ENCODE data around the gene TMEM143.
"Not testable (repeated sequence)": the region's sequence is repeated elsewhere in the genome, so short reads cannot be mapped to it uniquely, and the experiment has no call there.

TMEM143 gene

GRCh38 chr19:48315712-48316111 is 48.0 kb downstream of the TMEM143 start:
- H3K36me3 ChIP-seq (ENCODE audit: insufficient read depth, insufficient read length, low read length), result no peaks in the 10 kb centered on the region
- TF ChIP-seq ZNF274 (IDR thresholded peaks at IDR 0.05; ENCODE audit: low read depth, low read length) (no peak), YY1 (IDR thresholded peaks at IDR 0.05; ENCODE audit: insufficient read depth, insufficient read length) (no peak), SUZ12 (IDR thresholded peaks at IDR 0.05; ENCODE audit: extremely low read depth, insufficient read depth, insufficient read length) (no peak)
- H3K4me1 ChIP-seq (ENCODE audit: insufficient read depth, insufficient read length), result peaks cover 4% of the 10 kb centered on the region
- no peak overlapping the region for H3K4me3 ChIP-seq (ENCODE audit: insufficient read length, low read depth)
- no peaks in the 10 kb centered on the region for H3K27me3 ChIP-seq (ENCODE audit: insufficient read depth, insufficient read length)
- DNase-seq (ENCODE audit: low read depth, low spot score), result no peak
- no peaks in the 10 kb centered on the region for H3K9me3 ChIP-seq (ENCODE audit: insufficient read depth, low read length)
- no peak overlapping the region for H3K9ac ChIP-seq (ENCODE audit: insufficient read length, low read depth)

DNA sequence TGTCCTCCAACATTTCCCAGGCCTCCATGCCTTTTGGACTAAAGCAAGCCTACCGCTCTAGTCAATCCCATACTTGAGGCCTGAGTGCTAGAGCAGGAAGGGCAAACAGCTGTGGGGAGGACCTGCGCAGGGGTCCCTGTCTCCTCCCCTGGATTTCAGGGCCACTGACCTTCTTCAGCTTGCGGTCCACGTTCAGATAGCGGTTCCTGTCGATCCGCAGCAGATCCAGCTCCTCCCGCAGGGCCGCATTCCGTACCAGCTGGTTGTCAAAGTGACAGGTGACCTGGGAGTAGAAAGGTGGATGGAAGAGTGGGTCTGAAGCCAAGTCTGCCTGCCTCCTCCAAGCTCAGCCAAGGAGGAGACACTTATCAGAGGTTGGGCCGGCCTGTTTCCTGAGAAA is 52.4 kb downstream of the TMEM143 start:
- DNase-seq (ENCODE audit: low read depth, low spot score), result no peak
- Histone ChIP-seq H3K36me3 (ENCODE audit: insufficient read depth, insufficient read length, low read length) (no peaks in the 10 kb centered on the region), H3K27me3 (ENCODE audit: insufficient read depth, insufficient read length) (no peaks in the 10 kb centered on the region), H3K4me1 (ENCODE audit: insufficient read depth, insufficient read length) (peaks cover 7% of the 10 kb centered on the region), H3K9me3 (ENCODE audit: insufficient read depth, low read length) (no peaks in the 10 kb centered on the region), H3K4me3 (ENCODE audit: insufficient read length, low read depth) (no peak overlapping the region), H3K9ac (ENCODE audit: insufficient read length, low read depth) (no peak overlapping the region)
- TF ChIP-seq YY1 (IDR thresholded peaks at IDR 0.05; ENCODE audit: insufficient read depth, insufficient read length) (no peak), SUZ12 (IDR thresholded peaks at IDR 0.05; ENCODE audit: extremely low read depth, insufficient read depth, insufficient read length) (no peak), ZNF274 (IDR thresholded peaks at IDR 0.05; ENCODE audit: low read depth, low read length) (no peak)

DNA sequence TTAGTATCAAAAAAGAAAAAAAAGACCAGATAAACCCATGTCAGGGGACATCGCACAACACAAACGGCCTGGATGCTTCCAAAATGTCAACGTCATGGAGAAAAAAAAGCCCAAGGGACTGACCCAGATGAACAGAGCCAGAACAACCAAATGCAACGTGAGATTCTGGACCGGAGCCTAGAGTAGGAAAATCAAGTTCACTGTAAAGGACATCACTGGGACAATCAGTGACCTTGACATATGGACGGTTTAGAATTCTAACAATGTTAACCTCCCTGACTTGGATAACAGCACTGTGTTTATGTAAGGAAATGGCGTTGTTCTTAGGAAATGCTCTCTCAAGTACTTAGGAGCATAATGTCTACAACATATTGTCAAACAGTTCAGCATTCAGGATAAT is 53.5 kb downstream of the TMEM143 start:
- TF ChIP-seq ZNF274 (IDR thresholded peaks at IDR 0.05; ENCODE audit: low read depth, low read length) (no peak), YY1 (IDR thresholded peaks at IDR 0.05; ENCODE audit: insufficient read depth, insufficient read length) (no peak), SUZ12 (IDR thresholded peaks at IDR 0.05; ENCODE audit: extremely low read depth, insufficient read depth, insufficient read length) (no peak)
- no peak for DNase-seq (ENCODE audit: low read depth, low spot score)
- Histone ChIP-seq H3K9ac (ENCODE audit: insufficient read length, low read depth) (no peak overlapping the region), H3K4me3 (ENCODE audit: insufficient read length, low read depth) (no peak overlapping the region), H3K36me3 (ENCODE audit: insufficient read depth, insufficient read length, low read length) (no peaks in the 10 kb centered on the region), H3K27me3 (ENCODE audit: insufficient read depth, insufficient read length) (no peaks in the 10 kb centered on the region), H3K9me3 (ENCODE audit: insufficient read depth, low read length) (no peaks in the 10 kb centered on the region), H3K4me1 (ENCODE audit: insufficient read depth, insufficient read length) (peaks cover 7% of the 10 kb centered on the region)

GRCh38 chr19:48309731-48310130 is 54.0 kb downstream of the TMEM143 start:
- H3K4me1 ChIP-seq (ENCODE audit: insufficient read depth, insufficient read length); H3K27me3 ChIP-seq (ENCODE audit: insufficient read depth, insufficient read length); H3K9me3 ChIP-seq (ENCODE audit: insufficient read depth, low read length); H3K9ac ChIP-seq (ENCODE audit: insufficient read length, low read depth); H3K4me3 ChIP-seq (ENCODE audit: insufficient read length, low read depth); H3K36me3 ChIP-seq (ENCODE audit: insufficient read depth, insufficient read length, low read length); DNase-seq (ENCODE audit: low read depth, low spot score): not testable (repeated sequence)

DNA sequence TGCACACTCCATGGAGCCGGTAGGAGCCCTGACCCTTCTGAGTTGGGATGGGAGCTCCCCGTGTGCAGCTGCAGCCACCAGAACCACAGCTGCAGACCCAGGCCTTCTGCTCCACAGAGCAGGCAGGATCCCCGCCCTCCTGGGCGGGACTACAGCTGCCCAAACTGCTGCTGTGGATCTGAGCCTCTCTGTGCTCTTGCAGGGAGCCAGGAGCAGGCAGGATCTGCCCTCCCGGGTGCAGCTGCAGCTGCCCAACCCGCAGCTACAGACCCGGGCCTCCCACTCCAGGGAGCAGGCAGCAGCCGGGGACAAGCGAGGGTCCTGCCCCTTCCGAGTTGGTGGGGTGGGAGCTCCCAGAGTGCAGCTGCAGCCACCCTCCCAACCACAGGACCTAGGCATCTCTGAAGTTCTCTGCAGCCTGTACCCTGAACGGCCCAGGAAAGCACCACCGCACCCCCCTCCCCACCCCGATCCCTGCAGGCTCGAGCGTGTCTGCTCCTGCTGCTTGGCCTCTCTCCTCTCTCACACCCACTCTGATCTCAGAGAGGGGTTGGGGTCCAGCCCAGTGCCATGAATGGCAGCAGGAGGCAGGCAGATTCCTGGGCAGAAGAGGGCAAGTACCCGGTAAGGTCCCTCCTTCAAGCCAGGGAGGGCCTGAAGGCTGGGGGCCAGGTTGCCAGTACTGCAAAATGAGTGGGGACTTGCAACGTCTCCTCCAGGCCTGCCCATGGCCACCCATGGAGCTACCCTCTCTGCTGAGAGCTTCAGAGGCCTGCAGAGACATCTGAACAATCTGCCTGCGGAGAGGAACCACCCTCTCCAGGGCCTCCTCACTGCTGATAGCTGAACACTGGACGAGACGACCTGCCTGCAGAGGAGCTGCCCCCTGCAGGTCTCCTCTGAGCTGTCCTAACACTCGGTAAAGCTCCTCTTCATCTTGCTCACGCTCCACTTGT is 54.8 kb downstream of the TMEM143 start:
- no peak for DNase-seq (ENCODE audit: low read depth, low spot score)
- H3K9me3 ChIP-seq (ENCODE audit: insufficient read depth, low read length), result no peaks in the 10 kb centered on the region
- no peak overlapping the region for H3K4me3 ChIP-seq (ENCODE audit: insufficient read length, low read depth)
- TF ChIP-seq SUZ12 (IDR thresholded peaks at IDR 0.05; ENCODE audit: extremely low read depth, insufficient read depth, insufficient read length) (no peak), YY1 (IDR thresholded peaks at IDR 0.05; ENCODE audit: insufficient read depth, insufficient read length) (no peak), ZNF274 (IDR thresholded peaks at IDR 0.05; ENCODE audit: low read depth, low read length) (no peak)
- no peaks in the 10 kb centered on the region for H3K27me3 ChIP-seq (ENCODE audit: insufficient read depth, insufficient read length)
- peak overlapping the region; percentile 54 for H3K9ac ChIP-seq (ENCODE audit: insufficient read length, low read depth)
- peaks cover 7% of the 10 kb centered on the region for H3K4me1 ChIP-seq (ENCODE audit: insufficient read depth, insufficient read length)
- H3K36me3 ChIP-seq (ENCODE audit: insufficient read depth, insufficient read length, low read length), result no peaks in the 10 kb centered on the region

- Histone ChIP-seq H3K4me1 (ENCODE audit: insufficient read depth, insufficient read length) (peaks cover 3% of the 10 kb centered on the region), H3K9ac (ENCODE audit: insufficient read length, low read depth) (no peak overlapping the region), H3K36me3 (ENCODE audit: insufficient read depth, insufficient read length, low read length) (no peaks in the 10 kb centered on the region), H3K9me3 (ENCODE audit: insufficient read depth, low read length) (no peaks in the 10 kb centered on the region), H3K27me3 (ENCODE audit: insufficient read depth, insufficient read length) (no peaks in the 10 kb centered on the region), H3K4me3 (ENCODE audit: insufficient read length, low read depth) (no peak overlapping the region)
- no peak for DNase-seq (ENCODE audit: low read depth, low spot score)
- TF ChIP-seq SUZ12 (IDR thresholded peaks at IDR 0.05; ENCODE audit: extremely low read depth, insufficient read depth, insufficient read length) (no peak), ZNF274 (IDR thresholded peaks at IDR 0.05; ENCODE audit: low read depth, low read length) (no peak), YY1 (IDR thresholded peaks at IDR 0.05; ENCODE audit: insufficient read depth, insufficient read length) (no peak)
Observed at GRCh38 chr19:48303866-48304265, 59.9 kb downstream of the TMEM143 start.

DNA sequence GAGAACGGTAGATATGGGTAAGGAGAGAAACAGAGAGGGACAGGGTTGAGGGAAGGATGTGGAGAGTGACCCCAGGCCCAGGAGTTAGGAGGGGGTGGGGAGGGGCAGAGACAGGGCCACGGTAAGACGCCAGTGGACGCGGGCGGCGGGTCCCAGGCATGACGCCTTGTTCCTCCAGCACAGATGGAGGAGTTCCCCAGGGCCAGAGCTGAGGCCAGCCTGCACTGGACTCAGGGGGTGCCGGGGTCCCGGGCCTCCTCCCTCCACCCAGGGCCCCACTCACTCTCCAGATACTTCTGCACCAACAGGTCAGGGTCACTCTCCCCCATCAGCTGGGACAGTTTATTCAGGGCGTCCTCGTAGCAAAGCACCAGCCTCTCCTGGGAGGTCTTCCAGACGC is 60.4 kb downstream of the TMEM143 start:
- no peak for DNase-seq (ENCODE audit: low read depth, low spot score)
- Histone ChIP-seq H3K27me3 (ENCODE audit: insufficient read depth, insufficient read length) (no peaks in the 10 kb centered on the region), H3K4me3 (ENCODE audit: insufficient read length, low read depth) (no peak overlapping the region), H3K36me3 (ENCODE audit: insufficient read depth, insufficient read length, low read length) (no peaks in the 10 kb centered on the region), H3K4me1 (ENCODE audit: insufficient read depth, insufficient read length) (no peaks in the 10 kb centered on the region), H3K9me3 (ENCODE audit: insufficient read depth, low read length) (no peaks in the 10 kb centered on the region), H3K9ac (ENCODE audit: insufficient read length, low read depth) (no peak overlapping the region)
- TF ChIP-seq SUZ12 (IDR thresholded peaks at IDR 0.05; ENCODE audit: extremely low read depth, insufficient read depth, insufficient read length) (no peak), ZNF274 (IDR thresholded peaks at IDR 0.05; ENCODE audit: low read depth, low read length) (no peak), YY1 (IDR thresholded peaks at IDR 0.05; ENCODE audit: insufficient read depth, insufficient read length) (no peak)

Data from NT2/D1 (cell line).